ENCODE results near the gene KCTD4.

KCTD4 gene

GRCh38 chr13:45174478-45174877 lies 26.4 kb downstream of the KCTD4 start:
- no peak overlapping the region for H3K4me3 ChIP-seq (ENCODE audit: low read length)
- no peak for TF ChIP-seq CTCF (IDR thresholded peaks at IDR 0.05; ENCODE audit: low read depth, low read length, poor library complexity, severe bottlenecking)
- TF ChIP-seq EZH2phosphoT487 (IDR thresholded peaks at IDR 0.05; ENCODE audit: borderline replicate concordance, low read length) = no peak
- H3K4me2 ChIP-seq (ENCODE audit: low read length) = no peak overlapping the region
- no peaks in the 10 kb centered on the region for H3K4me1 ChIP-seq (ENCODE audit: control insufficient read depth, low read length)
- peaks cover 6% of the 10 kb centered on the region for H3K36me3 ChIP-seq (ENCODE audit: control insufficient read depth, low read length)
- no peaks in the 10 kb centered on the region for H4K20me1 ChIP-seq (ENCODE audit: control insufficient read depth, insufficient read depth, low read depth, low read length)
- H3K9me2 ChIP-seq (replicated peaks; ENCODE audit: control insufficient read depth, low read length) = no peaks in the 10 kb centered on the region
- H3K79me2 ChIP-seq (ENCODE audit: control insufficient read depth, low read length) = peaks cover 19% of the 10 kb centered on the region
- H3K27me3 ChIP-seq (ENCODE audit: control insufficient read depth, low read length) = no peaks in the 10 kb centered on the region
- no peak overlapping the region for H3K27ac ChIP-seq (ENCODE audit: low read depth, low read length)
- H3F3A ChIP-seq (ENCODE audit: control insufficient read depth, insufficient read depth) = no peaks in the 10 kb centered on the region
- H3K9me3 ChIP-seq (ENCODE audit: control insufficient read depth, insufficient read depth, low read length) = no peaks in the 10 kb centered on the region

- no peak for TF ChIP-seq EZH2phosphoT487 (IDR thresholded peaks at IDR 0.05; ENCODE audit: borderline replicate concordance, low read length)
- no peak for TF ChIP-seq CTCF (IDR thresholded peaks at IDR 0.05; ENCODE audit: low read depth, low read length, poor library complexity, severe bottlenecking)
- Histone ChIP-seq H3K4me1 (ENCODE audit: control insufficient read depth, low read length) (no peaks in the 10 kb centered on the region), H3K36me3 (ENCODE audit: control insufficient read depth, low read length) (peaks cover 22% of the 10 kb centered on the region), H3K27me3 (ENCODE audit: control insufficient read depth, low read length) (no peaks in the 10 kb centered on the region), H3F3A (ENCODE audit: control insufficient read depth, insufficient read depth) (0 out of 2 replicates have a peak, but pooled peaks cover 3% of the 10 kb centered on the region), H3K9me2 (replicated peaks; ENCODE audit: control insufficient read depth, low read length) (no peaks in the 10 kb centered on the region), H3K9me3 (ENCODE audit: control insufficient read depth, insufficient read depth, low read length) (no peaks in the 10 kb centered on the region), H3K4me2 (ENCODE audit: low read length) (no peak overlapping the region), H3K27ac (ENCODE audit: low read depth, low read length) (no peak overlapping the region), H3K79me2 (ENCODE audit: control insufficient read depth, low read length) (peaks cover 4% of the 10 kb centered on the region), H3K4me3 (ENCODE audit: low read length) (no peak overlapping the region), H4K20me1 (ENCODE audit: control insufficient read depth, insufficient read depth, low read depth, low read length) (no peaks in the 10 kb centered on the region)
These were observed 32.3 kb downstream of the KCTD4 start for GRCh38 chr13:45168555-45168930.

- H3K79me2 ChIP-seq (ENCODE audit: control insufficient read depth, low read length) = peaks cover 4% of the 10 kb centered on the region
These were observed 33.0 kb downstream of the KCTD4 start for GRCh38 chr13:45167611-45168554.

More at GRCh38 chr13:45167611-45168554, 33.0 kb downstream of the KCTD4 start:
- Histone ChIP-seq H3K9me3 (ENCODE audit: control insufficient read depth, insufficient read depth, low read length) (no peaks in the 10 kb centered on the region), H3K4me2 (ENCODE audit: low read length) (no peak overlapping the region), H3K4me1 (ENCODE audit: control insufficient read depth, low read length) (no peaks in the 10 kb centered on the region), H3K27me3 (ENCODE audit: control insufficient read depth, low read length) (no peaks in the 10 kb centered on the region), H3K36me3 (ENCODE audit: control insufficient read depth, low read length) (peaks cover 22% of the 10 kb centered on the region), H4K20me1 (ENCODE audit: control insufficient read depth, insufficient read depth, low read depth, low read length) (no peaks in the 10 kb centered on the region), H3F3A (ENCODE audit: control insufficient read depth, insufficient read depth) (0 out of 2 replicates have a peak, but pooled peaks cover 3% of the 10 kb centered on the region), H3K9me2 (replicated peaks; ENCODE audit: control insufficient read depth, low read length) (no peaks in the 10 kb centered on the region), H3K27ac (ENCODE audit: low read depth, low read length) (no peak overlapping the region), H3K4me3 (ENCODE audit: low read length) (no peak overlapping the region)
- TF ChIP-seq EZH2phosphoT487 (IDR thresholded peaks at IDR 0.05; ENCODE audit: borderline replicate concordance, low read length) (no peak), CTCF (IDR thresholded peaks at IDR 0.05; ENCODE audit: low read depth, low read length, poor library complexity, severe bottlenecking) (no peak)
